Body of pancreas (tissue), 4 donors: Measurements from ENCODE around the gene ARHGAP6.

Experiments
- POLR2A ChIP-seq, 3 donors: fragments of 450-650 bp; IDR thresholded peaks; one replicate each; pipeline ENCODE4 v1.6.1; 2016; ENCODE audit warnings: antibody characterized with exemption in 3 of 3, mild to moderate bottlenecking in 2 of 3
- TF ChIP-seq, protein P1 (sequence below), 7 experiments: fragments of 450-650 bp in 4 of 7; fragments of 200-600 bp in 3 of 7; sonication (generic) in 3 of 7; IDR thresholded peaks; one replicate each; pipeline ENCODE4 v1.5.1; 2016 to 2019; ENCODE audit warnings: antibody characterized with exemption in 7 of 7

DNA sequence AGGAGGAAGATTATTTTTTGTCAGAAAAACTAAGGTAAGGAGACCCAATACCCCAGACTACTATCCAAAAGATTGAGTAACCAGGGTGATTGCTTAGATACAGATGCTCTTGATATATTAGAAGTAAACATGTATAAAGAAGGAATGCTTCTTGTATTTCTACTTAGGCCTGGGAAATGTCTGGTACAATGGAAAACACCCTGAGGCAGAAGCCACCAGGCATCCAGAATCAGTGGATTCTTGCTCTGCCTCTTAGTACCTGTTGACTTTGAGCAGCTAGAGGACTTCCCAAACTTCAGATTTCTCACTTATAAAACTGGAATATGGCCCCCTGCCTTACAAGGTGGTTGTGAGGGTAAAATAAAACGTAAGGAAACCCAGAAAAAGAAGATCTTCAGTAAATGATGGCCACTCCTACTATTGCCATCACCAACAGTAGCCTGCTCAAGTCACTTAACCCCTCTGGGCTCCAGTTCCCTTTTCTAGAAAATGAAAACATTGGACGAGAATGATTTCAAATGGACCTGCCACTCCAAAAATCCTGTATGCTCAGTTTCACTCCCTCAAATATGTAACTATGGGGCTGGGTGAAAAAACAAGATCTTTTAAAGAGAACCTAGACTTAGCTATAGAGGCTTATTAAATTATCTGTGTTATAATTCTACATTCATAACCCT, 315.9 kb downstream of the ARHGAP6 start:
- TF ChIP-seq, protein P1, sequence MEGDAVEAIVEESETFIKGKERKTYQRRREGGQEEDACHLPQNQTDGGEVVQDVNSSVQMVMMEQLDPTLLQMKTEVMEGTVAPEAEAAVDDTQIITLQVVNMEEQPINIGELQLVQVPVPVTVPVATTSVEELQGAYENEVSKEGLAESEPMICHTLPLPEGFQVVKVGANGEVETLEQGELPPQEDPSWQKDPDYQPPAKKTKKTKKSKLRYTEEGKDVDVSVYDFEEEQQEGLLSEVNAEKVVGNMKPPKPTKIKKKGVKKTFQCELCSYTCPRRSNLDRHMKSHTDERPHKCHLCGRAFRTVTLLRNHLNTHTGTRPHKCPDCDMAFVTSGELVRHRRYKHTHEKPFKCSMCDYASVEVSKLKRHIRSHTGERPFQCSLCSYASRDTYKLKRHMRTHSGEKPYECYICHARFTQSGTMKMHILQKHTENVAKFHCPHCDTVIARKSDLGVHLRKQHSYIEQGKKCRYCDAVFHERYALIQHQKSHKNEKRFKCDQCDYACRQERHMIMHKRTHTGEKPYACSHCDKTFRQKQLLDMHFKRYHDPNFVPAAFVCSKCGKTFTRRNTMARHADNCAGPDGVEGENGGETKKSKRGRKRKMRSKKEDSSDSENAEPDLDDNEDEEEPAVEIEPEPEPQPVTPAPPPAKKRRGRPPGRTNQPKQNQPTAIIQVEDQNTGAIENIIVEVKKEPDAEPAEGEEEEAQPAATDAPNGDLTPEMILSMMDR (IDR thresholded peaks at IDR 0.05): no peak
- no peak for TF ChIP-seq POLR2A (IDR thresholded peaks at IDR 0.05)
